Forelimb muscle (tissue), 1 donor: ENCODE measurements around the gene LRRC10B. TPM values are rescaled to one million over a fixed set of nuclear protein-coding genes. Genes with fewer than 3 reads are reported as not detected.
"Not testable (repeated sequence)": the region's sequence is repeated elsewhere in the genome, so short reads cannot be mapped to it uniquely, and the experiment has no call there.

Source experiments
- DNase-seq: peaks from one replicate; pipeline ENCODE4 v3.0.0-alpha.2; 2013; ENCODE audit warnings: low read depth
- polyA plus RNA-seq: library from polyadenylated mRNA; unstranded; fragments of 120-200 nt; gene quantifications from one replicate; pipeline ENCODE4 v1.2.1, GENCODE V29; 2013; ENCODE audit not compliant: insufficient read length

The LRRC10B gene
- 0.14 TPM for polyA plus RNA-seq

GRCh38 chr11:61507962-61508861, at the start of gene LRRC10B:
Gene LRRC10B, plus strand, starts transcription at chr11:61508749. Its CDS starts 250 bp downstream, at chr11:61508999.
- DNase-seq: no peak

- DNase-seq: peak; percentile 31
Observed at GRCh38 chr11:61460474-61460881, 48.1 kb upstream of the LRRC10B start.

- no peak for DNase-seq
Observed at GRCh38 chr11:61460986-61461385, 47.6 kb upstream of the LRRC10B start.

- not testable (repeated sequence) for DNase-seq
Observed at GRCh38 chr11:61467602-61468001, 40.9 kb upstream of the LRRC10B start.

- no peak for DNase-seq
Observed at GRCh38 chr11:61468002-61468401, 40.5 kb upstream of the LRRC10B start.

- DNase-seq: no peak
Observed at GRCh38 chr11:61472282-61472681, 36.3 kb upstream of the LRRC10B start.

GRCh38 chr11:61472868-61473267, 35.7 kb upstream of the LRRC10B start:
- DNase-seq: peak; percentile 46

- DNase-seq: no peak
Observed at GRCh38 chr11:61473370-61474012, 35.1 kb upstream of the LRRC10B start.

- no peak for DNase-seq
Observed at GRCh38 chr11:61474013-61474643, 34.4 kb upstream of the LRRC10B start.

- DNase-seq: no peak
Observed at GRCh38 chr11:61475433-61475832, 33.1 kb upstream of the LRRC10B start.

- DNase-seq: no peak
Observed at GRCh38 chr11:61476371-61476770, 32.2 kb upstream of the LRRC10B start.

GRCh38 chr11:61477126-61477525, 31.4 kb upstream of the LRRC10B start:
- no peak for DNase-seq

GRCh38 chr11:61477727-61478148, 30.8 kb upstream of the LRRC10B start:
- no peak for DNase-seq

- DNase-seq: not testable (repeated sequence)
Observed at GRCh38 chr11:61479360-61480058, 29.0 kb upstream of the LRRC10B start.

- no peak for DNase-seq
Observed at GRCh38 chr11:61480261-61480993, 28.1 kb upstream of the LRRC10B start.

GRCh38 chr11:61480994-61481335, 27.6 kb upstream of the LRRC10B start:
- no peak for DNase-seq

GRCh38 chr11:61481806-61482205, 26.7 kb upstream of the LRRC10B start:
- no peak for DNase-seq

GRCh38 chr11:61482513-61482912, 26.0 kb upstream of the LRRC10B start:
- DNase-seq: no peak

- no peak for DNase-seq
Observed at GRCh38 chr11:61484541-61484940, 24.0 kb upstream of the LRRC10B start.

- no peak for DNase-seq
Observed at GRCh38 chr11:61485080-61485479, 23.5 kb upstream of the LRRC10B start.

- DNase-seq: no peak
Observed at GRCh38 chr11:61486011-61486620, 22.4 kb upstream of the LRRC10B start.
